Activated B cell treated with CpG ODN at 0.5 μM for 24 hours (primary cell): Measurements from ENCODE around the gene IL16. TPM values are rescaled to one million over a fixed set of nuclear protein-coding genes. Genes with fewer than 3 reads are reported as not detected.

Experiments
- ATAC-seq: fragments of 200-7000 bp; cut with Tn5 transposase; one replicate; pipeline ENCODE4 v1.10.0; 2021; ENCODE audit warnings: low read depth, mild to moderate bottlenecking, moderate library complexity
- CTCF ChIA-PET: fragments of 350-600 bp; sonication (Branson Sonifier 250); formaldehyde crosslinking; loops from one replicate; lab custom pipeline; 2021; ENCODE audit warnings: antibody characterized with exemption; lab: Charles Lee
- POLR2A ChIA-PET: fragments of 350-600 bp; sonication (Branson Sonifier 250); formaldehyde crosslinking; loops from one replicate; lab custom pipeline; 2021; ENCODE audit warnings: antibody characterized with exemption; lab: Charles Lee
- DNase-seq: peaks from one replicate; pipeline ENCODE4 v3.0.0; 2022
- H3K27ac Mint-ChIP-seq: one replicate; pipeline ENCODE4 v1.8.0; 2020; ENCODE audit warnings: mixed read lengths
- H3K27me3 Mint-ChIP-seq: one replicate; pipeline ENCODE4 v1.8.0; 2021; ENCODE audit warnings: mixed read lengths
- H3K36me3 Mint-ChIP-seq: one replicate; pipeline ENCODE4 v1.8.0; 2021; ENCODE audit warnings: low read depth, mixed read lengths
- H3K4me1 Mint-ChIP-seq: one replicate; pipeline ENCODE4 v1.8.0; 2021; ENCODE audit warnings: mixed read lengths
- H3K4me3 Mint-ChIP-seq: one replicate; pipeline ENCODE4 v1.8.0; 2020; ENCODE audit warnings: mild to moderate bottlenecking, mixed read lengths
- H3K9me3 Mint-ChIP-seq: one replicate; pipeline ENCODE4 v1.8.0; 2020; ENCODE audit warnings: mixed read lengths
- CTCF ChIP-seq: fragments of 200-600 bp; IDR thresholded peaks from one replicate; pipeline ENCODE4 v1.8.0; 2022; ENCODE audit warnings: antibody characterized with exemption, mild to moderate bottlenecking
- intact Hi-C: fragments of 100-400 bp; cut with micrococcal nuclease; formaldehyde crosslinking; loops from one replicate; pipeline ENCODE4 v1.15.1; 2024
- total RNA-seq: library from RNA; stranded (reverse); gene quantifications from 2 replicates; pipeline ENCODE4 v1.2.3, GENCODE V29; 2022

Gene IL16
- total RNA-seq, 1 donor from 2014 or later, result 206 TPM

GRCh38 chr15:81182031-81182755 is 14.5 kb upstream of the IL16 start:
- H3K4me3 Mint-ChIP-seq, result no peak overlapping the region
- H3K4me1 Mint-ChIP-seq, result no peaks in the 10 kb centered on the region
- no peaks in the 10 kb centered on the region for H3K36me3 Mint-ChIP-seq
- ChIA-PET CTCF (no interaction called here), POLR2A (no interaction called here)
- H3K27me3 Mint-ChIP-seq, result peaks cover 18% of the 10 kb centered on the region
- DNase-seq (no peak), ATAC-seq (no peak)
- no peak overlapping the region for H3K27ac Mint-ChIP-seq
- intact Hi-C loops, result no loop called here
- H3K9me3 Mint-ChIP-seq, result no peaks in the 10 kb centered on the region
- no peak for TF ChIP-seq CTCF

- Mint-ChIP-seq H3K36me3 (no peaks in the 10 kb centered on the region), H3K27ac (no peak overlapping the region), H3K27me3 (peaks cover 18% of the 10 kb centered on the region), H3K4me1 (no peaks in the 10 kb centered on the region), H3K4me3 (no peak overlapping the region), H3K9me3 (no peaks in the 10 kb centered on the region)
- intact Hi-C loops, result no loop called here
- ATAC-seq (no peak), DNase-seq (no peak)
- POLR2A ChIA-PET, result no interaction called here
- TF ChIP-seq CTCF, result no peak
- CTCF ChIA-PET, result no interaction called here
Measured at GRCh38 chr15:81182756-81183438, 13.8 kb upstream of the IL16 start.

- ChIA-PET CTCF (no interaction called here), POLR2A (no interaction called here)
- intact Hi-C loops, result no loop called here
- H3K27me3 Mint-ChIP-seq, result peaks cover 18% of the 10 kb centered on the region
- no peak overlapping the region for H3K4me3 Mint-ChIP-seq
- no peaks in the 10 kb centered on the region for H3K36me3 Mint-ChIP-seq
- ATAC-seq (no peak), DNase-seq (no peak)
- H3K4me1 Mint-ChIP-seq, result no peaks in the 10 kb centered on the region
- H3K27ac Mint-ChIP-seq, result no peak overlapping the region
- TF ChIP-seq CTCF, result no peak
- H3K9me3 Mint-ChIP-seq, result no peaks in the 10 kb centered on the region
Measured at GRCh38 chr15:81183439-81183775, 13.3 kb upstream of the IL16 start.

GRCh38 chr15:81184188-81184587 is 12.5 kb upstream of the IL16 start:
- Mint-ChIP-seq H3K27me3 (peaks cover 18% of the 10 kb centered on the region), H3K36me3 (no peaks in the 10 kb centered on the region), H3K4me3 (no peak overlapping the region), H3K4me1 (no peaks in the 10 kb centered on the region), H3K9me3 (no peaks in the 10 kb centered on the region), H3K27ac (no peak overlapping the region)
- no peak for DNase-seq
- ChIA-PET CTCF (no interaction called here), POLR2A (no interaction called here)
- intact Hi-C loops, result no loop called here
- TF ChIP-seq CTCF, result no peak
- ATAC-seq, result no peak

- POLR2A ChIA-PET, result no interaction called here
- no peak for TF ChIP-seq CTCF
- Mint-ChIP-seq H3K27ac (no peak overlapping the region), H3K4me1 (no peaks in the 10 kb centered on the region), H3K9me3 (no peaks in the 10 kb centered on the region), H3K36me3 (no peaks in the 10 kb centered on the region), H3K27me3 (peaks cover 15% of the 10 kb centered on the region), H3K4me3 (no peak overlapping the region)
- CTCF ChIA-PET, result no interaction called here
- no peak for ATAC-seq
- intact Hi-C loops, result no loop called here
- DNase-seq, result no peak
Measured at GRCh38 chr15:81185631-81186295, 10.9 kb upstream of the IL16 start.
